GM23338 (cell line): Measurements from ENCODE around the gene TTC12.

Source experiments
- JUNB ChIP-seq: IDR thresholded peaks from one replicate; pipeline ENCODE4 v1.6.1; 2016; ENCODE audit warnings: antibody characterized with exemption; ENCODE audit not compliant: unreplicated experiment
- POLR2AphosphoS5 ChIP-seq: IDR thresholded peaks from 2 replicates; pipeline ENCODE4 v1.6.1; 2016; ENCODE audit warnings: antibody characterized with exemption, low read depth
- TF ChIP-seq, protein P1 (sequence below), 2 experiments: fragments of 200-600 bp in 1 of 2; sonication (generic) in 1 of 2; conservative IDR thresholded peaks; 2 replicates each; pipeline versions ENCODE4 v1.5.1 to v1.6.1; 2016 to 2017; ENCODE audit warnings: antibody characterized with exemption in 2 of 2, low read depth in 2 of 2, mild to moderate bottlenecking in 2 of 2, moderate library complexity in 1 of 2

DNA sequence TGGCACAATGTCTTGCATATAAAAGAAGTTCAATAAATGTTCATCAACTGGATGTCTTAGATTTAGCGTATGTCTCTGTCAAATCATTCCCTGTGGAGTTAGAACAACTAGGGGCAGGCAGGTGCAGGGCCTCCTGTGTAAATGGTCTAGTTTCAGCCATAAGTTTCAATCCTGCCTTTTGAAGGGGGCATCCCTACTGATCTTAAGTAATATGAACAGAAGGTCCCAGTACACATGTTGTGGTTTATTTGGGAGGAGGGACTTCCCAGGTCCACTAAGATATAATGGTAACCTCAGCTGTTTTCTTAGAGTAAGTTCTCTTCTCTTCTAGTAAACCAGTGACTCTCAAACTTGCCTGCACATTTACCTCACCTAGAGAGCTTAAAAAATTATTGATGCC is 19.8 kb downstream of the TTC12 start:
- TF ChIP-seq POLR2AphosphoS5 (no peak), JUNB (no peak)
- TF ChIP-seq, protein P1, sequence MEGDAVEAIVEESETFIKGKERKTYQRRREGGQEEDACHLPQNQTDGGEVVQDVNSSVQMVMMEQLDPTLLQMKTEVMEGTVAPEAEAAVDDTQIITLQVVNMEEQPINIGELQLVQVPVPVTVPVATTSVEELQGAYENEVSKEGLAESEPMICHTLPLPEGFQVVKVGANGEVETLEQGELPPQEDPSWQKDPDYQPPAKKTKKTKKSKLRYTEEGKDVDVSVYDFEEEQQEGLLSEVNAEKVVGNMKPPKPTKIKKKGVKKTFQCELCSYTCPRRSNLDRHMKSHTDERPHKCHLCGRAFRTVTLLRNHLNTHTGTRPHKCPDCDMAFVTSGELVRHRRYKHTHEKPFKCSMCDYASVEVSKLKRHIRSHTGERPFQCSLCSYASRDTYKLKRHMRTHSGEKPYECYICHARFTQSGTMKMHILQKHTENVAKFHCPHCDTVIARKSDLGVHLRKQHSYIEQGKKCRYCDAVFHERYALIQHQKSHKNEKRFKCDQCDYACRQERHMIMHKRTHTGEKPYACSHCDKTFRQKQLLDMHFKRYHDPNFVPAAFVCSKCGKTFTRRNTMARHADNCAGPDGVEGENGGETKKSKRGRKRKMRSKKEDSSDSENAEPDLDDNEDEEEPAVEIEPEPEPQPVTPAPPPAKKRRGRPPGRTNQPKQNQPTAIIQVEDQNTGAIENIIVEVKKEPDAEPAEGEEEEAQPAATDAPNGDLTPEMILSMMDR (conservative IDR thresholded peaks at IDR 0.05; ENCODE audit: low read depth in 2 of 2) = no peak
